Peyer's patch (tissue), 4 donors: ENCODE results near the gene RABGGTA. TPM values are rescaled to one million over a fixed set of nuclear protein-coding genes. Genes with fewer than 3 reads are reported as not detected.

Source experiments
- DNase-seq, 3 donors: peaks; one replicate each; pipeline ENCODE4 v3.0.0-alpha.2; 2017 to 2019
- H3K27ac ChIP-seq, 4 donors: fragments of 200-600 bp; sonication (generic); one replicate each; pipeline ENCODE4 v1.5.1; 2016 to 2019
- H3K27me3 ChIP-seq, 2 donors: fragments of 200-600 bp; sonication (generic); one replicate each; pipeline ENCODE4 v1.5.1; 2019
- H3K36me3 ChIP-seq, 3 donors: fragments of 200-600 bp; sonication (generic); one replicate each; pipeline ENCODE4 v1.5.1; 2016 to 2019
- H3K4me1 ChIP-seq, 4 donors: fragments of 200-600 bp; sonication (generic); one replicate each; pipeline ENCODE4 v1.5.1; 2016 to 2019
- H3K4me3 ChIP-seq, 4 donors: fragments of 200-600 bp; sonication (generic); 1 replicate in 3 of 4; 2 replicates in 1 of 4; pipeline ENCODE4 v1.5.1; 2016 to 2019; ENCODE audit warnings: mild to moderate bottlenecking in 1 of 4
- H3K9me3 ChIP-seq, 4 donors: fragments of 200-600 bp; sonication (generic); one replicate each; pipeline ENCODE4 v1.5.1; 2016 to 2019; ENCODE audit warnings: mild to moderate bottlenecking in 1 of 4
- CTCF ChIP-seq, 6 experiments: fragments of 450-650 bp in 4 of 6; fragments of 200-600 bp in 2 of 6; sonication (generic) in 1 of 6; IDR thresholded peaks; one replicate each; pipeline ENCODE4 v1.5.1; 2017 to 2019; ENCODE audit warnings: antibody characterized with exemption in 6 of 6, mild to moderate bottlenecking in 3 of 6, moderate library complexity in 1 of 6
- POLR2A ChIP-seq, 2 donors: fragments of 450-650 bp; IDR thresholded peaks; one replicate each; pipeline ENCODE4 v1.5.1; 2017; ENCODE audit warnings: antibody characterized with exemption in 2 of 2, mild to moderate bottlenecking in 2 of 2, moderate library complexity in 2 of 2
- total RNA-seq, 4 donors: library from RNA; depleted of rRNA; stranded (reverse); fragments of >200 nt; gene quantifications; one replicate each; pipeline ENCODE4 v1.1.0, GENCODE V29; 2016

Gene RABGGTA
- total RNA-seq, 4 donors from 2014 or later = 57.3 to 84.6 (median 77.6) TPM

- Histone ChIP-seq H3K4me1 (peaks cover 4 to 59% (median 26%) of the 10 kb centered on the region in 4 donors), H3K4me3 (no peak overlapping the region), H3K27me3 (no peaks in the 10 kb centered on the region), H3K27ac (peak overlapping the region; percentile 7 to 72 (median 34)), H3K9me3 (no peaks in the 10 kb centered on the region), H3K36me3 (no peaks in the 10 kb centered on the region)
- TF ChIP-seq CTCF (IDR thresholded peaks at IDR 0.05) (no peak), POLR2A (IDR thresholded peaks at IDR 0.05) (no peak)
- no peak for DNase-seq
Measured at GRCh38 chr14:24314377-24315193, 43.2 kb upstream of the RABGGTA start.

GRCh38 chr14:24313913-24314312 is 42.5 kb upstream of the RABGGTA start:
- Histone ChIP-seq H3K36me3 (no peaks in the 10 kb centered on the region), H3K27ac (peak overlapping the region in 3 of 4 donors; percentile 40 to 96 (median 72)), H3K4me3 (no peak overlapping the region), H3K27me3 (no peaks in the 10 kb centered on the region), H3K9me3 (no peaks in the 10 kb centered on the region), H3K4me1 (peaks cover 8 to 65% (median 27%) of the 10 kb centered on the region in 4 donors)
- TF ChIP-seq POLR2A (IDR thresholded peaks at IDR 0.05) = no peak
- TF ChIP-seq CTCF (IDR thresholded peaks at IDR 0.05) = no peak
- no peak for DNase-seq

- TF ChIP-seq CTCF (IDR thresholded peaks at IDR 0.05) (no peak), POLR2A (IDR thresholded peaks at IDR 0.05) (no peak)
- Histone ChIP-seq H3K36me3 (no peaks in the 10 kb centered on the region), H3K9me3 (no peaks in the 10 kb centered on the region), H3K27ac (peak overlapping the region; percentile 49 to 96 (median 85)), H3K4me1 (peaks cover 8 to 75% (median 27%) of the 10 kb centered on the region in 4 donors), H3K27me3 (no peaks in the 10 kb centered on the region), H3K4me3 (no peak overlapping the region)
- DNase-seq = peak in 2 of 3 donors; percentile 76 to 89
Measured at GRCh38 chr14:24312736-24313507, 41.5 kb upstream of the RABGGTA start.

GRCh38 chr14:24311837-24312615 is 40.6 kb upstream of the RABGGTA start:
- no peaks in the 10 kb centered on the region for H3K27me3 ChIP-seq
- H3K4me3 ChIP-seq = peak overlapping the region; percentile 44 to 64 (median 58)
- peak overlapping the region; percentile 62 to 96 (median 85) for H3K27ac ChIP-seq
- no peak for DNase-seq
- H3K9me3 ChIP-seq = no peaks in the 10 kb centered on the region
- H3K4me1 ChIP-seq = peaks cover 8 to 79% (median 27%) of the 10 kb centered on the region in 4 donors
- H3K36me3 ChIP-seq = peaks cover 0 to 4% (median 0%) of the 10 kb centered on the region in 3 donors
- TF ChIP-seq CTCF (IDR thresholded peaks at IDR 0.05) (no peak), POLR2A (IDR thresholded peaks at IDR 0.05) (no peak)
